ENCODE measurements around the gene BCL11B.

BCL11B gene

GRCh38 chr14:99225436-99226203 is 46.4 kb downstream of the BCL11B start:
- DNase-seq (ENCODE audit: low read depth in 2 of 2) = no peak

GRCh38 chr14:99224948-99225347 is 47.0 kb downstream of the BCL11B start:
- DNase-seq (ENCODE audit: low read depth in 2 of 2) = no peak

- DNase-seq (ENCODE audit: low read depth in 2 of 2) = no peak
These were observed 47.7 kb downstream of the BCL11B start for GRCh38 chr14:99224116-99224910.

GRCh38 chr14:99221445-99221844 is 50.6 kb downstream of the BCL11B start:
- DNase-seq (ENCODE audit: low read depth in 2 of 2) = no peak

GRCh38 chr14:99217066-99217955 is 54.7 kb downstream of the BCL11B start:
- no peak for DNase-seq (ENCODE audit: low read depth in 2 of 2)

GRCh38 chr14:99216191-99216590 is 55.8 kb downstream of the BCL11B start:
- DNase-seq (ENCODE audit: low read depth in 2 of 2) = no peak

GRCh38 chr14:99215277-99215676 is 56.7 kb downstream of the BCL11B start:
- no peak for DNase-seq (ENCODE audit: low read depth in 2 of 2)

- no peak for DNase-seq (ENCODE audit: low read depth in 2 of 2)
These were observed 57.3 kb downstream of the BCL11B start for GRCh38 chr14:99214701-99215100.

- no peak for DNase-seq (ENCODE audit: low read depth in 2 of 2)
These were observed 58.4 kb downstream of the BCL11B start for GRCh38 chr14:99213527-99213971.

- DNase-seq (ENCODE audit: low read depth in 2 of 2) = no peak
These were observed 58.9 kb downstream of the BCL11B start for GRCh38 chr14:99213101-99213500.

- DNase-seq (ENCODE audit: low read depth in 2 of 2) = no peak
These were observed 59.4 kb downstream of the BCL11B start for GRCh38 chr14:99212646-99213045.

- DNase-seq (ENCODE audit: low read depth in 2 of 2) = no peak
These were observed 59.8 kb downstream of the BCL11B start for GRCh38 chr14:99212199-99212598.

- no peak for DNase-seq (ENCODE audit: low read depth in 2 of 2)
These were observed 60.6 kb downstream of the BCL11B start for GRCh38 chr14:99211410-99211809.

- no peak for DNase-seq (ENCODE audit: low read depth in 2 of 2)
These were observed 61.7 kb downstream of the BCL11B start for GRCh38 chr14:99210333-99210732.

GRCh38 chr14:99209409-99209808 is 62.6 kb downstream of the BCL11B start:
- no peak for DNase-seq (ENCODE audit: low read depth in 2 of 2)

- DNase-seq (ENCODE audit: low read depth in 2 of 2) = no peak
These were observed 63.7 kb downstream of the BCL11B start for GRCh38 chr14:99208318-99208717.

- DNase-seq (ENCODE audit: low read depth in 2 of 2) = no peak
These were observed 64.5 kb downstream of the BCL11B start for GRCh38 chr14:99207456-99207855.

GRCh38 chr14:99206090-99206489 is 65.9 kb downstream of the BCL11B start:
- no peak for DNase-seq (ENCODE audit: low read depth in 2 of 2)

GRCh38 chr14:99205086-99205688 is 66.8 kb downstream of the BCL11B start:
- no peak for DNase-seq (ENCODE audit: low read depth in 2 of 2)

GRCh38 chr14:99203801-99204200 is 68.2 kb downstream of the BCL11B start:
- no peak for DNase-seq (ENCODE audit: low read depth in 2 of 2)

- DNase-seq (ENCODE audit: low read depth in 2 of 2) = no peak
These were observed 68.9 kb downstream of the BCL11B start for GRCh38 chr14:99203080-99203479.

GRCh38 chr14:99202516-99202915 is 69.5 kb downstream of the BCL11B start:
- DNase-seq (ENCODE audit: low read depth in 2 of 2) = no peak

Data from stimulated activated CD4-positive, alpha-beta T cell treated with anti-CD3 and anti-CD28 coated beads, Interleukin-1b, Interleukin-23, amount 100 ng/mL, for 4 hours (primary cell).